HG03442 (cell line): ENCODE data around the gene FBXW11.

Experiments used
- ATAC-seq: cut with Tn5 transposase; IDR thresholded peaks from one replicate; pipeline ENCODE4 v1.9.1; 2021; ENCODE audit warnings: mild to moderate bottlenecking, moderate library complexity; ENCODE audit not compliant: unreplicated experiment

FBXW11 gene

GRCh38 chr5:171847026-171847425 is 159.4 kb downstream of the FBXW11 start:
- no peak for ATAC-seq

DNA sequence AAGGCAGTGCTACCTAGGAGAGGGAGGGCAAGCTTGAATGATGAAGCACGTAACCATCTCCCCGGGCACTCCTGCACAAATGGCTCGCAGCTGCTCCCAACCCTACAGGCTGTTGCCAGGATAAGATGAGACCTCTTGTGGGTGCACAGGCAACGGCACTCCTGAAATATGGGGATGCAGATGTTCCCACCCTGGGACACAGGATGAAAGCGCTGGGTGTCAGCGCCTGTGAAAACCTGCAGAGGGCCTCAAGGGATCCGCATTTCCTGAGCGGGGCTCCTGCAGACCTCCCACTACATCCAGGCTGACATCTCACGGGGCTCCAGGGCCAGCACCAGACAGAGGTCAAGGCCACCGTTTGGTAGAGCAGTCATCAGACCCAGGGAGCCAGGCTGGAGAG is 160.1 kb downstream of the FBXW11 start:
- ATAC-seq, result no peak

DNA sequence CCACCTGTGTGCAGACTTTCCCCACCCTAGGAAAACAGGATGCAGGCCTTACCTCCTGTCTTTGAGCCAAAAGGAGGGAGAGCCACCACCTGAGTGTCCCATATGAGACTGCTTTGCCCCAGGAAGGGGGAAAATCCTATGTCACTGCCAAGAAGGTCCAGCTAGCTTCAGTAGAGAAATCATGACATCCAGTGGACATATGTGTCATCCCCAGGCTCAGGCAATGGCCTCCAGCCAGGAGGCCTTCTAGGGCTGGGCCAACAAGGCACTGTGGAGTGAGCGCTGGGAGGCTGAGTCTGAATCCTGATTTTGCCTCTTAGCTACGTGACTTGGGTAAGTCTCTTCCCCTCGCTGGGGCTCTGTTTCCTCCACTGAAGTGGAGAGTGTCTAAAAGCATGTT is 160.6 kb downstream of the FBXW11 start:
- ATAC-seq, result no peak

DNA sequence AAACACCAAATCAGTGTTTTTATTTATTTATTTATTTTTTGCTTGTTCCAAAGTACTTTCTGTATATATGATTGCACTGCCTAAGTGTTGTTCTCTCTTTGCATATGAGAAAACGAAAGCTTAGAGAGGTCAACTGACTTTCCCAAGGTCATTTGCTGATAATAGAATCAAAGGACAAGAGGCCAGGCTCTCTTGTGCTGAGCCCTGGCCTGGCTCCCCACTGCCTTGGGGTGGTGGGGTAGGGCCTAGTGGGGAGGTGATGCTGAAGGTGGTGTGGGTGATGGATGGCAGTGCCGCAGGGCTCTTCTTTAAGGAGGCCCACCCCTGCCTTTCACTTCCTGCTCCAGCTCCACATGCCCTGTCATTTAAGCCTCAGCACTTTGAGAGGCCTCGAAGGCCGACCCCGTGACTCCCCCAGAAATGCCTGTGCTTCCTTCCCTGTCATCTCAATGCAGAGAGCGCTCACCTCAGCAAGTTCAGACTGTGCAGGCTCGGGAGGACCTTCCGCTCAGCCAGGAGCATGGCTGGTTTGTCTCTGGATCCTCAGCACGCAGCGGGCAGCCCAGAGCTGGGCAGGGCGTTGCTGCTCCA is 161.3 kb downstream of the FBXW11 start:
- ATAC-seq, result no peak

DNA sequence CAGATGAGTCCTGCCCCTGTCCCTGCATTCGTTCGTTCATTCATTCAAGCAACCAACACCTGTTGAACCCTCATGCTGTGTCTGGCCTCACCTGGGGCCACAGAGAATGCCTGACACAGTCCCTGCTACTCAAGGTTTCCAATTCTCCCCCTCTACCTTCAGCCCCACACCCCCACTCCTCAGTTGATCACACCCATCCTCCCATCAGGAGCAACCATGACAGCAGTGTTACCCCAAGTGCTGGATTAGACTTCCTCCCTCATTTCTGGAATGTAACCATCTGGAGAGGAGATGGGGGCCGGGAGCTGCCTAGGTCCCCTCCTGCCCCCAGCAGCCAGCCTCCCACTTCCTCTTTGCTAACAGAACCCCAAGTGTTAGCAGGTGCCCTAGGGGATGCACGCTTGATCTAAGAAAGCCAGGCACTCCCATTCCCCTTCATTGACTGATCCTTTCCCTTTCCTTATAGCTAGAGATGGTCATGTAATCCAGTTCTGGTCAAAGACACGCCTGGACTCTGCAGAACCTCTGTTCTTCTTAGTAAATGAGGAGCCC is 163.6 kb downstream of the FBXW11 start:
- ATAC-seq, result no peak

GRCh38 chr5:171841984-171842776 is 164.3 kb downstream of the FBXW11 start:
- ATAC-seq, result no peak

- no peak for ATAC-seq
These were observed 165.5 kb downstream of the FBXW11 start for GRCh38 chr5:171840711-171841522.

DNA sequence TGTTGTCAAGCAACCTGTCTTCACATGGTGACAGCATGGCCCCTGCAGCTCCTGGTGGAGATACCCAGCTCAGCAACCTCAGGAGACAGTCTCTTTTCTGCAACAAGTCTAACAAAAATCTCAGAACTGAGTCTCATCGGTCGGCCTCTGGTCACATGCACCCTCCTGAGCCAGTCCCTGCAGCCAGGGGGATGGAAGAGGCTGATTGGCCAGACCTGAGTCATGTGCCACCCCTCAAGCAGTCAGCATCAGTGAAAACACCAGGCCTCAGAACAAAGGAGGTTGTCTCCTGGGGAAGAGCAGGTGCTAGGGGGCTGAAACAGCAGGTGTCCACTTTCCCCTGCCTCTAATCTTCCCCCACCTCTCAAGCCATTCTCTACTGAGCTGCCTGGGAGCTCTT is 166.4 kb downstream of the FBXW11 start:
- ATAC-seq, result no peak

DNA sequence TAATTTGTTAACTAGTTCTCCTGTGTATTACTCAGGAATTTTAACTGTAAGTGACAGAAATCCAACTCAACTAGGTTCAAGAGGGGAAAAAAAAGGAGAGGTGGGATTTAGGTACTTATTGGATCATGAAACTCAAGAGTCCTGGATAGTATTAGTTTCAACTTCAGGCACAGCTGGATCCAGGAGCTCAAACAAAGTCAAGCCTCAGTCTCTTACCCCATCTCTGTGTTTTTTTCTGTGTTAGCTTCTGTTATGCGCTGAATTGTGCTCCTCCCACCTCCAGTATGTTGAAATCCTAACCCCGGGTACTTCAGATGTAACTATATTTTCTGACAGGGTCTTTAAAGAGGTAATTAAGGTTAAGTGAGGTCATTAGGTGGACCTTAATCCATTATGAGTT is 167.3 kb downstream of the FBXW11 start:
- no peak for ATAC-seq

- ATAC-seq, result no peak
These were observed 168.4 kb downstream of the FBXW11 start for GRCh38 chr5:171838066-171838465.

- no peak for ATAC-seq
These were observed 168.9 kb downstream of the FBXW11 start for GRCh38 chr5:171837522-171837921.

- ATAC-seq, result no peak
These were observed 171.4 kb downstream of the FBXW11 start for GRCh38 chr5:171835066-171835465.

DNA sequence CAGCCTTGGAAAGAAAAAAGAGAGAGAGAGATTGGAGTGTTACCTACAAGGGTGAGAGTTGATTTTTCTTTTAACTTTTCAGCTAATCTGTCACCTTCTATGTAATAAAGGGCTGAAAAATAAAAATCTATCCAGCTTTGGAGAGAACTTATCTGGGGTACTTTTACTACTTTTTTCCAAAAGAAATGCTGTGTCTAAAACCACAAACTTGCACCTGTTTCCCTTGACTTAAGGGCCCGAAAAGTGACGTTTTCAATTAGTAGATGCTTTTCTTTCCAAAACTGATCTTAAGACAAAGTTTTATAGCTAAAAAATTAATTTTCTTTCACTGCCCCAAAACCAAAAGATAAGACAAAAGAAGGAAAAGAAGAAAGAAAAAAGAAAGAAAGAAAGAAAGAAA is 172.0 kb downstream of the FBXW11 start:
- ATAC-seq, result no peak

DNA sequence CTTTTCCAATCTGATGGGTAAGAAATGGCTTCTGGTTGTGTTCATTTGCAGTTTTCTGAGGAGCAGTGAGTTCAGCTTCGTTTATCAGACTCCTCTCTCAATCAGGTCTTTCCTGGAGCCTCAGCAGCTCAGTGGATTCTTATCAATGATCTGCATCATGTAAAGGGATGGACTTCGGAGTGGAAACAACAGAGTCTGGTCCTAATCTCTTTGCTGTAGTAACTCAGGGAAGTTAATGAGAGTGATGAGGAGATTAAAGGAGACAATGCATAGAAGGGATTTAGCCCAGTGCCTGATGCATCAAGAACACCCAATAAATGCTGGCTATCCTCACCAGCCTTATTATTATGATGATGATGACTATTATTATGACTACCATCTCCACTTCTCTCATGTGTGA is 173.7 kb downstream of the FBXW11 start:
- no peak for ATAC-seq

DNA sequence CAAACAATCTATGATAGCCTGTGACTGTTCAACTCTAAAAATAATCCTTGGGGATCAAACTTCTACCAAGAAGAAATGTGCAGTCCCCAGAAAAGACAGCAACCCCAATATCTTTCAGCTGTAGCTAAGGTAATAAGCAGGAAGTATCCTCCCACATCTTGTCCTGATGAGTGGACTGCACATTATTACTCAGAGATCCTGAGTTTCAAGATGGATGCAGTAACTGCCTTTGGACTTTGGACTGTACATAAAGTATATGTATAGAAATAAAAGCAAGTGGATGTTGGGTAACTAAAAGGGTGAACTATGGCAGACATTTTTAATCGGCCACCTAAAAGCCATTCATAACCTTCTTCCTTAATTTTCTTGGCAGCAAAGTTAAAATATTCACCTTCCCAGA is 175.8 kb downstream of the FBXW11 start:
- no peak for ATAC-seq

DNA sequence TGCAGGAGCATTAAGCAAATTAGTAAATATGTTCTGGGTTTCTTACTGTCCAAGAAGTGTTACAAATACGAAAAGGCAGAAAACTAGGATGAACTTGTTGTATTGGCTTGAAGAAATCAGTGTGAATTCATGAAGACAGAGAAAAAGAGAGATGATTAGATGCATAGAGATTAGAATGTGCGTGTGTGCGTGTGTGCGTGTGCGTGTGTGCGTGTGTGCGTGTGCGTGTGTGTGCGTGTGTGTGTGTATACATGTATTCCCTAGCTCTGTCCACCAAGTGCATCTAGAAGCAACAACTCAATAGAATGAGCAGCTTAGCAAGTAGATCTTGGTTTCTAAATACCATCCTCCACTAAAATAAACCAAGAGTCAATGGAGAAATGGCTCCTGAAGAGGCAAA is 179.3 kb downstream of the FBXW11 start:
- no peak for ATAC-seq

DNA sequence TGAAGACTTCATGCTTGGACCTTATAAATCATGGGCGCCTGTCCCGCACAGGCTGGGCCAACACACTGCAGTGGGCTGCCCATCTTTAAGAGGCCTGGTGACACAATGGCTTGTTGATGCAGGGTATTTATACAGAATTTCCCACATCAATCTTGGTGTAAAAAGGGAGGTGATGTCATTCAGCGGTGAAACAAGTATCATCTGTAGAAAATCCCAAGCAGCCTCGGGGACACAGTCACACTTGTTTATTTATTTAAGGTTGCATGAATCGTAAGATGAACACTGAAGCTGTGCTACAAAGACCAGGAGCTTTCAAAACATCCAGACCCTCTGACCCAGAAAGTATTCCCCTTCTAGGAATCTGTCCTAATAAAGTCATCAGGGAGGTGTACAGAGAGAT is 180.3 kb downstream of the FBXW11 start:
- ATAC-seq, result no peak

GRCh38 chr5:171825051-171825450 is 181.4 kb downstream of the FBXW11 start:
- ATAC-seq, result no peak

- ATAC-seq, result no peak
These were observed 183.2 kb downstream of the FBXW11 start for GRCh38 chr5:171823269-171823668.

DNA sequence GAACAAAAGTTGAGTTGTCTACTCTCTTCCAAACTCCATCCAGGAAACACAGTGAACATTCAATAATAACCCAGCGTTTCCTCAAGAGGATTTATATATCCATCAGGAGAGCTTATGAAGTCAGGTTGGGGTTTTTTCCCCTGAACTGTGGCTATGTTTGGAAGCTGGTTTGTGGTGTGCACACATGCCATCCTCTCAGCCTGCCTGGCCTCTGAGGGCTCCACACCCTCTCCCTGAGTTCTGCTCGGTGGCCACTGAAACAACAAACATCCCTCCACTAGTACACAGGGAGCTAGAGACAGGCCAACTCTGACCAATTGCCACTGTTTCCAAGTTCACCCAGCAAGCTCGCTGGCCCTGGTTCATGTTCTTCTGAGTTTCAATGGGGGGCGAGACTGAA is 185.2 kb downstream of the FBXW11 start:
- ATAC-seq, result no peak

DNA sequence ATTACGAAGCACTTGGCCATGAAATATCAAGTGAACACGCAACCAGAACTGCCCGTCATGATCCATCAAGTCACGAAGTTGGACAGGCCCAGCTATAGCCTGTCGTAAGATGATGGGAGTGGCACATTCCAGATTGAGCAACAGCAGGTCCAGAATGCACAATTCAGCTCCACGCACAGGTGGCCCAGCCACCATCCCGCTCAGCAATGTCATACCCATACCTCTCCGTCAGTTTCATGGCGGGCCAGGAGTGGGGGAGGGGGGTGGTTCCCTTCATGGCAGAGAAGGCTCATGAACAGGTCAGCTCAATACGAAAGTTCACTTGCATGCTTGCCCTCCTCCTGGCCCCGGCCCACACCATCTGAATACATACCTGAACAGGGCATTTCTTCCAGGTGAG is 185.9 kb downstream of the FBXW11 start:
- no peak for ATAC-seq

GRCh38 chr5:171816666-171817065 is 189.8 kb downstream of the FBXW11 start:
- no peak for ATAC-seq
